HL-60 (cell line): ENCODE results near the gene IARS1.

ENCODE experiments used
- microRNA-seq: library from miRNA; unstranded; fragments of <30 nt; microRNA quantifications from one replicate; pipeline ENCODE4, GENCODE V29; 2018

IARS1 gene

Small RNA genes lying within 50 kb of the gene (microRNA-seq; reads per million reads assigned to microRNA genes)
- 2.4 reads per million for gene MIR3651
